Cardiac fibroblast (primary cell): ENCODE results near the gene GON7.
"Not testable (repeated sequence)": the region's sequence is repeated elsewhere in the genome, so short reads cannot be mapped to it uniquely, and the experiment has no call there.

Experiments
- DNase-seq, 2 donors: peaks; one replicate each; pipeline versions ENCODE4 v3.0.0 to v3.0.0-alpha.2; 2010; ENCODE audit warnings: low read depth in 2 of 2
- H3K4me3 ChIP-seq, 2 donors: replicated peaks in 1 of 2; 1 replicate in 1 of 2; 2 replicates in 1 of 2; pipeline ENCODE4 v1.5.1; 2011; ENCODE audit warnings: low read depth in 2 of 2, low read length in 2 of 2, mild to moderate bottlenecking in 2 of 2, moderate library complexity in 1 of 2
- TF ChIP-seq, protein P1 (sequence below): IDR thresholded peaks from one replicate; pipeline ENCODE4 v1.5.1; 2011; ENCODE audit warnings: low read depth, mild to moderate bottlenecking, low read length, inconsistent platforms

The GON7 gene

DNA sequence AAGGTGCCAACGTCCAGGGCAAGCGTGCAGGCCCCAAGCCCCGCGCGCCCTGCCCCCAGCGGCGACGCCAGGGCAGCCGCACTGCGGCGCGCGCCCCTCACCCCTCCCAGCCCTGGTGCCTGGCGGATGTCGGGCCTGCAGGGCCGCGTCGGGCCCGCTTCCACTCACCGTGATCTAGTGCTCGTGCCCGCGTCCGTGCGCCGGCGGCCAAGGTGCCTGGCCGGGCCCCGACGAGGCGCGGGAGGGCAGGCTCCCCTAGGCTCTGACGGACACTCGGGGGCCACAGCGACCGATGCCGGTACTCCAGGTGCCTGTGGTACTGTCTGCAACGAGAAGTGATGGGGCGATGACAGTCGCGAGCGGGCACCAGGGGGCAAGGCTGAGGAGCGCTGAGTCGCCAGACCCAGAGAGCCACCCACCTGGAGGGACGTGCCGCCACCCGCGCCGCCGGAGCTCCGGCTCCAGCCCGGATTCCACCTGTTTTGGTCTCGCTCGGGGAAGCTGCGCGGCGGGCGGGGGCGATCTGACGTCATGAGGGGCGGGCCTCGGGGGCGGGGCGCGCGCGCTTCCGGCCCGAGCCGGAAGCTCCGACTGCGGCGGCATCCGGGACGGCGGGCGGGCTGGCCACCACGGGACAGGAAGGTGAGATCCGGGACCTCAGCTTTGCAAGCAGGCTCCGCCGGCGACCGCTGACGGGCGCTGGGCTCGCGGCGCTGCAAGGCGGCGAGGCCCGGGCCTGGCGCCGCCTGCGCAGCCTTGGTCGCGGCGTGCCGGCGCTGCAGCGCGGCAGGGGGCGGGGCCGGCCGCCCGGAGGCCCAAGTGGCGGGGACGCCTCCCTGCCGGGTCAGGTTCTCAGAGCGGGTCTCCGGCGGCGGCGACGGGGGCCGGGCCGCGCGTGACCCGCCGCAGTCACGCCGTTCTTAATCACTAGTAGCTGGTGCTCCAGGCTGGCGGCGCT is 22.2 kb downstream of the GON7 start, which contains the start of the genes LYSET and MOAP1:
LYSET (plus strand) TSS at position 927 of the 958 bp plus-strand sequence. CDS start 89 bp downstream, outside the sequence.
MOAP1 (minus strand) TSS at position 507 of the 958 bp plus-strand sequence. CDS start 655 bp downstream, outside the sequence.
- TF ChIP-seq, protein P1, sequence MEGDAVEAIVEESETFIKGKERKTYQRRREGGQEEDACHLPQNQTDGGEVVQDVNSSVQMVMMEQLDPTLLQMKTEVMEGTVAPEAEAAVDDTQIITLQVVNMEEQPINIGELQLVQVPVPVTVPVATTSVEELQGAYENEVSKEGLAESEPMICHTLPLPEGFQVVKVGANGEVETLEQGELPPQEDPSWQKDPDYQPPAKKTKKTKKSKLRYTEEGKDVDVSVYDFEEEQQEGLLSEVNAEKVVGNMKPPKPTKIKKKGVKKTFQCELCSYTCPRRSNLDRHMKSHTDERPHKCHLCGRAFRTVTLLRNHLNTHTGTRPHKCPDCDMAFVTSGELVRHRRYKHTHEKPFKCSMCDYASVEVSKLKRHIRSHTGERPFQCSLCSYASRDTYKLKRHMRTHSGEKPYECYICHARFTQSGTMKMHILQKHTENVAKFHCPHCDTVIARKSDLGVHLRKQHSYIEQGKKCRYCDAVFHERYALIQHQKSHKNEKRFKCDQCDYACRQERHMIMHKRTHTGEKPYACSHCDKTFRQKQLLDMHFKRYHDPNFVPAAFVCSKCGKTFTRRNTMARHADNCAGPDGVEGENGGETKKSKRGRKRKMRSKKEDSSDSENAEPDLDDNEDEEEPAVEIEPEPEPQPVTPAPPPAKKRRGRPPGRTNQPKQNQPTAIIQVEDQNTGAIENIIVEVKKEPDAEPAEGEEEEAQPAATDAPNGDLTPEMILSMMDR = no peak
- DNase-seq = peak; percentile 82 to 86
- peak within 1 kb of the TSS; percentile 93 to 94 for H3K4me3 ChIP-seq

DNA sequence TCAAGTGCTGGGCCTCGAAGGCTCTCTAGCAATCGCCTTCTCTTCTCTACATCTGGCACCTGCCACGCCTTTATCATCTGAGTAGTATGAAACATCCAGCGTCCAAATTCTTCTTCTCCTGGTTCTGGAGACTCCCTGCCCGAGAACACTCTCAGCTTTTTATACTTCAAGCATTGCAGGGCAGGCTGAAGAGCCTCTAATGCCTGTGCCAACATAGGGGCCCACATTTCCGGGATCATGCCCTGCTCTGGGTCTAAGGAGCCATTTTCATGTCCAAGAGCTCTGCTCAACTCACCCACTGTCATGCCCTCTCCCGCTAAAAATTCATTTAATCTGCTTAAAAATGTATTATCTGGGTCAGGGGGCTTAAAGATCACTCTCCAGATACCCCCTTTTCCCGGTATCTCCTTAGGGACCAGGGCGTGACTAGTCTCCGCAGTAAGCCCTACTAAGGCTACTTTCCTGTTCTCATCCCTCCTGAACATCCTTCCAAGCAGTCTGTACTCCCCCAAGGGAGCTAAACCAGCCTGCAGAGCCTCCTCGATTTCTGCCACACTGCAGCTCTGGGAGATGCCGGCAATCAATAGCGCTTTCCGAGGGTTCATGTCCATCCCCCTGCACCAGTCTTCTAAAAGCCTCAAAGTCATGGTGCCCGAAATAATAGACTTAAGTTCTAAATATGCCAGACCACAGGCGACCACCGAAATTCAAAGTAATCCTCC is 23.1 kb downstream of the GON7 start:
- H3K4me3 ChIP-seq = peak overlapping the region; percentile 93 to 94
- no peak for DNase-seq
- TF ChIP-seq, protein P1 = no peak

DNA sequence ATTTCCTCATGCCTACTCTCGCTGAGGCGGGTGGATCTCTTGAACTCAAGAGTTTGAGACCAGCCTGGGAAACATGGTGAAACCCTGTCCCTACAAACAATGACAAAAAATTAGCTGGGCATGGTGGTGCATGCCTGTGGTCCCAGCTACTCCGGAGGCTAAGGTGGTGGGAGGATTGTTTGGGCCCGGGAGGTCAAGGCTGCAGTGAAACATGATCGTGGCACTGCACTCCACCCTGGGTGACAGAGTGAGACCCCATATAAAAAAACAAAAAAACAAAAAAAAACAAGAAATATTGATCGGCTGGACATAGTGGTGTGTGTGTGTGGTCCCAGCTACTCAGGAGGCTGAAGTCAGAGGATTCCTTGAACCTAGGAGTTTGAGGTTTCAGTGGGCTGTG is 31.4 kb downstream of the GON7 start:
- H3K4me3 ChIP-seq = no peak overlapping the region

DNA sequence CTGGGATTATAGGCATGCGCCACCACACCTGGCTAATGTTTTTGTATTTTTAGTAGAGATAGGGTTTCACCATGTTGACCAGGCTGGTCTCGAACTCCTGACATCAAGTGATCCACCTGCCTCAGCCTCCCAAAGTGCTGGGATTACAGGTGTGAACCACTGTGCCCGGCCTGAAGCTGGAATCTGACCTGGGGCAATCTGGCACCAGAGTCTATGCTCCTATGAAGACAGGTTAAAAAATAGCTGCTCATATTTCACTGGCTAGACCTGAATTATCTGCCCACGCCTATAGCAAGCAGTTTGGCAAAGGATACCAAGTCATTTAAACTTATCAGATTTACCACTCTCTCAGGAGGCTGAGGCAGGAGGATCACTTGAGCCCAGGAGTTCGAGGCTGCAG is 32.1 kb downstream of the GON7 start:
- not testable (repeated sequence) for DNase-seq, H3K4me3 ChIP-seq

More for the DNA sequence above, 31.4 kb downstream of the GON7 start:
- no peak for DNase-seq
- TF ChIP-seq, protein P1 = no peak

DNA sequence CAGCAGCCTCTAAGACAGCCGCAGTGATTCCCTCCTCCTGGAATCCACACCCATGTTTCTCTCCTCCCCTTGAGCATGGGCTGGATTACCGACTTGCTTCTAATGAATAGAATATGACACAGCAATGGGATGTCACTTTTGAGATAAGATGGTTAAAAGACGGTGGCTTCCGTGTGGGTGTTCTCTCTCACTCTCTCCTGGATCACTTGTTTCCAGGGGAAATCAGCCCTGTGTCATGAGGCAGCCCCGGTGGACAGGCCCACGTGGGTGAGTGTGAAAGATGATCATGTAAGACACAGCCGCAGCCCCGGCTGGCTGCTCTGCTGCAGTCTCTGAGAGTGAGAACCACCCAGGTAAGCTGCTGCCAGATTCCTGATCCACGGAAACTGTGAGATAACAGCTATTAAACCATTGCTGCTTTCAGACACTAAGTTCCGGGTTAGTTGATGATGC is 32.9 kb downstream of the GON7 start:
- H3K4me3 ChIP-seq = no peak overlapping the region
- TF ChIP-seq, protein P1 = no peak
- peak; percentile 10 to 17 for DNase-seq

DNA sequence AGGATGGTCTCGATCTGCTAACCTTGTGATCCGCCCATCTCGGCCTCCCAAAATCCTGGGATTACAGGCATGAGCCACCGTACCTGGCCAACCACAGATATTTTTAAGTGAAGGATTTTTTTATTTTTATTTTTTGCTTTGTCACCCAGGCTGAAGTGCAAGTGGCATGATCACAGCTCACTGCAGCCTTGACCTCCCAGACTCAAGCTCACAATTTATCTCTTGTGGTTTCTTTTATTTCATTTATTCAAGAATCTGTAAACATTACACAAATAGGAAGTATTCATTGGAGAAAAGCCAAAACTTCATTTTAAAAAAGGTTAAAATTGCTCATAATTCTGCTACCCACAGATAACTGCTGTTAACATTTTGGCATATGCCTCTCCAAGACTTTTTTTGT is 35.5 kb downstream of the GON7 start:
- TF ChIP-seq, protein P1 = no peak
- no peak overlapping the region for H3K4me3 ChIP-seq
- no peak for DNase-seq

DNA sequence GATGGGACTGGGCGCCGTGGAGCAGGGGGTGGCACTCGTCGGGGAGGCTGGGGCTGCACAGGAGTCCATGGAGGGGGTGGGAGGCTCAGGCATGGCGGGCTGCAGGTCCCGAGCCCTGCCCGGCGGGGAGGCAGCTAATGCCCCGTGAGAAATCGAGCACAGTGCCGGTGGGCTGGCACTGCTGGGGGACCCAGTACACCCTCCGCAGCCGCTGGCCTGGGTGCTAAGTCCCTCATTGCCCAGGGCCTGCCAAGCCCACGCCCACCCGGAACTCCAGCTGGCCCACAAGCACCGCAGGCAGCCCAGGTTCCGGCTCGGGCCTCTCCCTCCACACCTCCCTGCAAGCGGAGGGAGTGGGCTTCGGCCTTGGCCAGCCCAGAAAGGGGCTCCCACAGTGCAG is 36.7 kb downstream of the GON7 start:
- DNase-seq, H3K4me3 ChIP-seq: not testable (repeated sequence)

DNA sequence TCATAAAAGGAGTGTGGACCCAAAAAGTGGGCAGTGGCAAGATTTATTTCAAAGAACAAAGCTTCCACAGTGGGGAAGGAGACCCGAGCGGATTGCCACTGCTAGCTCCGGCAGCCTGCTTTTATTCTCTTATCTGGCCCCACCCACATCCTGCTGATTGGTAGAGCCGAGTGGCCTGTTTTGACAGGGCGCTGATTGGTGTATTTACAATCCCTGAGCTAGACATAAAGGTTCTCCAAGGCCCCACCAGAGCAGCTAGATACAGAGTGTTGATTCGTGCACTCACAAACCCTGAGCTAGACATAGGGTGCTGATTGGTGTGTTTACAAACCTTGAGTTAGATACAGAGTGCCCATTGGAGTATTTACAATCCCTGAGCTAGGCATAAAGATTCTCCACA is 37.2 kb downstream of the GON7 start:
- not testable (repeated sequence) for H3K4me3 ChIP-seq, DNase-seq

DNA sequence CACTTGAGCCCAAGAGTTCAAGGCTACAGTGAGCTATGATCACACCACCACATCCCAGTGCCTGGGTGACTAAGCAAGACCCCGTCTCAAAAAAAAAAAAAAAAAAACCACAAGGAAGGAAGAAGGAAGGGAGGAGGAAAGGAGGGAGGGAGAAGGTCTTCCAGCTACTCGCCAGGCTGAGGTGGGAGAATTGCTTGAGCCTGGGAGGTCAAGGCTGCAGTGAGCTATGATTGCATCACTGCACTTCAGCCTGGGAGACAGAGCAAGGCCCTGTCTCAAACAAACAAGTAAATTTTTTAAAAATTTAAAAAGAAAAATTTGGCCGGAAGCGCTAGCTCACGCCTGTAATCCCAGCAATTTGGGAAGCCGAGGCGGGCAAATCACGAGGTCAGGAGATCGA is 38.3 kb downstream of the GON7 start:
- H3K4me3 ChIP-seq, DNase-seq: not testable (repeated sequence)

DNA sequence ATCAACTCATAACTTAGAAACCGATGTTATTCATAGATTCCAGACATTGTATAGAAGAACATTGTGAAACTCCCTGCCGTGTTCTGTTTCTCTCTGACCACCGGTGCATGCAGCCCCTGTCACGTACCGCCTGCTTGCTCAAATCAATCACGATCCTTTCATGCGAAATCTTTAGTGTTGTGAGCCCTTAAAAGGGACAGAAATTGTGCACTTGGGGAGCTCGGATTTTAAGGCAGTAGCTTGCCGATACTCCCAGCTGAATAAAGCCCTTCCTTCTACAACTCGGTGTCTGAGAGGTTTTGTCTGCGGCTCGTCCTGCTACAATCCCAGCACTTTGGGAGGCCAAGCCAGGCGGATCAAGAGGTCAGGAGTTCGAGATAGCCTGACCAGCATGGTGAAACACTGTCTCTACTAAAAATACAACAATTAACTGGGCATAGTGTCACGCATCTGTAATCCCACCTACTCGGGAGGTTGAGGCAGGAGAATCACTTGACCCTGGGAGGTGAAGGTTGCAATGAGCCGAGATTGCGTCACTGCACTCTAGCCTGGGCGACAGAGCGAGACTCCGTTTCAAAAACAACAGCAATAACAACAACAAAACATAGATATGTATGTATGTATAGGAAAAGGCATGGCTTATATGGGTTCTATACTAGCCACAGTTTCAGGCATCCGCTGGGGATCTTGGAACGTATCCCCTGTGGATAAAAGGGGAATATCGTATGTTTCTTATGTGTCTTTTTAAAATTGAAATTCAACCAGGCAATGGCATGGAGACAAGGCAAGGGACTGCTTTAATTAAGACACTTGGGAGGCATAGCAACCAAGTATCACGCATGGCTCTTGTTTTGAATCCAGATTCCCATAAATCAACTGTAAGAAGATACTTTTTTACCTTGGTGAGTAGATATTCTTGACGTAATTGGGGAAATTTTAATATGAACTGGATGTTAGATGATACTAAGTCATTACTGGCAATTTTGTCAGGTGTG is 41.3 kb downstream of the GON7 start:
- DNase-seq, H3K4me3 ChIP-seq: not testable (repeated sequence)
